ENCODE results near the gene ITPR3. TPM values are rescaled to one million over a fixed set of nuclear protein-coding genes. Genes with fewer than 3 reads are reported as not detected.

The ITPR3 gene
- total and polyA plus RNA-seq, 2 donors (not counting 3 experiments of a cell fraction or from before 2014, with no cell fraction given) = 28.8 to 52.2 TPM

DNA sequence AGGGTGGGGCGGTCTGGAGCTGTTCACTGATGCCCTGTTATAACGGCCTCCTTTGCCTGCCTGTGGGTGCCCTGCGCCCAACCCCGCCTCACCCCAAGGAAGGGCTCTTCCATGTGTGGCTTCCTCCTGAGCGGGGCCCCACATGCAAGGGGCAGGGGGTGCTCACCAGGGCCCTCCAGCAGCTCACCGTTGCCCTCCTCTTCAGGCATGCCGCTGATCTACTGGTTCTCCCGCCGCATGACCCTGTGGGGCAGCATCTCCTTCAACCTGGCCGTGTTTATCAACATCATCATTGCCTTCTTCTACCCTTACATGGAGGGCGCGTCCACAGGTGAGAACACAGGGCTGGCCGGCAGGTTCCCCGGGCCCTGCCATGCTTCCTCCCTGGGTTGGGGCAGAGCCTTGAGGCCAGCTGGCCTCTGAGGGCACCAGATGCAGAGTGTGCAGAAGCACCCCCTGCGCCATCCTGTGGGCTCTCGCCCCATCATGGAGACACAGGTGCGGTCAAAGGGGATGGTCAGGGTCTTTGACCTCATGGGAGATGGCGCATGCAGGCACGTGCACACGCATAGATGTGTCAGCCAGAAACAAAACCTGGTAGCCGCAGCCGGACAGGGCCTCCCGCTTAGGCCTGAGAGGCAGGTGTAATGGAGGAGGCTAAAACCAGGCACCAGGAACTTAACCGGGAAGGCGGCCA is 67.5 kb downstream of the ITPR3 start:
- ChIA-PET CTCF (no interaction called here), POLR2A (no interaction called here)
- Histone ChIP-seq H3K4me1 (ENCODE audit: control insufficient read depth, extremely low read depth, insufficient read depth, low read length) (peaks cover 12% of the 10 kb centered on the region), H3K9me1 (replicated peaks; ENCODE audit: control insufficient read depth, extremely low read depth, insufficient read depth, low read length) (no peaks in the 10 kb centered on the region), H3K27ac (ENCODE audit: insufficient read depth, low read depth, low read length) (no peak overlapping the region), H3K36me3 (ENCODE audit: control insufficient read depth in 2 of 2, extremely low read depth in 1 of 2, insufficient read depth in 2 of 2, low read length in 2 of 2) (peaks cover 4 to 63% of the 10 kb centered on the region in 2 experiments), H4K20me1 (replicated peaks; ENCODE audit: control insufficient read depth, extremely low read depth, insufficient read depth, low read length) (no peaks in the 10 kb centered on the region), H3K27me3 (ENCODE audit: control insufficient read depth in 2 of 2, insufficient read depth in 2 of 2, low read length in 2 of 2) (no peaks in the 10 kb centered on the region), H2AFZ (ENCODE audit: low read depth, low read length) (no peak overlapping the region), H3K4me3 (replicated peaks in 1 of 3; ENCODE audit: insufficient read depth in 1 of 3, low read depth in 1 of 3, low read length in 3 of 3) (no peak overlapping the region), H3K9ac (replicated peaks; ENCODE audit: extremely low read depth, insufficient read depth, low read length) (no peak overlapping the region), H3K4me2 (ENCODE audit: insufficient read depth, low read length) (no peak overlapping the region), H3K9me3 (replicated peaks; ENCODE audit: control insufficient read depth, insufficient read depth, low read length) (no peaks in the 10 kb centered on the region), H3K79me2 (ENCODE audit: control insufficient read depth, insufficient read depth, low read length) (no peaks in the 10 kb centered on the region)
- no TSS peak for BruUV-seq (replicated peaks)
- FAIRE-seq (no peak), DNase-seq (ENCODE audit: low read depth, low spot score) (no peak)
- intact Hi-C loops (cut with micrococcal nuclease) = no loop called here
- dilution Hi-C loops (cut with MboI; ENCODE audit: extremely low pct_ligation_motif_present, low sequenced_read_pairs) = no loop called here
- TF ChIP-seq EZH2 (IDR thresholded peaks at IDR 0.05; ENCODE audit: borderline replicate concordance, low read depth, low read length, severe bottlenecking) (no peak), GATA2 (IDR thresholded peaks at IDR 0.05; ENCODE audit: insufficient read depth, insufficient read length, low read depth, low read length) (no peak), MYC (IDR thresholded peaks at IDR 0.05; ENCODE audit: low read depth, low read length) (no peak), POLR2A (IDR thresholded peaks at IDR 0.05; ENCODE audit: low read depth, low read length) (no peak), POLR2AphosphoS5 (IDR thresholded peaks at IDR 0.05; ENCODE audit: insufficient read depth, low read depth, low read length) (no peak), JUN (IDR thresholded peaks at IDR 0.05; ENCODE audit: borderline replicate concordance, insufficient read depth, insufficient read length, low read depth) (no peak), FOS (IDR thresholded peaks at IDR 0.05; ENCODE audit: borderline replicate concordance, insufficient read depth, low read length) (no peak)
- TF ChIP-seq, protein P1, sequence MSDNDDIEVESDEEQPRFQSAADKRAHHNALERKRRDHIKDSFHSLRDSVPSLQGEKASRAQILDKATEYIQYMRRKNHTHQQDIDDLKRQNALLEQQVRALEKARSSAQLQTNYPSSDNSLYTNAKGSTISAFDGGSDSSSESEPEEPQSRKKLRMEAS (IDR thresholded peaks at IDR 0.05; ENCODE audit: insufficient read depth, insufficient read length) = no peak
- TF ChIP-seq, protein P2, sequence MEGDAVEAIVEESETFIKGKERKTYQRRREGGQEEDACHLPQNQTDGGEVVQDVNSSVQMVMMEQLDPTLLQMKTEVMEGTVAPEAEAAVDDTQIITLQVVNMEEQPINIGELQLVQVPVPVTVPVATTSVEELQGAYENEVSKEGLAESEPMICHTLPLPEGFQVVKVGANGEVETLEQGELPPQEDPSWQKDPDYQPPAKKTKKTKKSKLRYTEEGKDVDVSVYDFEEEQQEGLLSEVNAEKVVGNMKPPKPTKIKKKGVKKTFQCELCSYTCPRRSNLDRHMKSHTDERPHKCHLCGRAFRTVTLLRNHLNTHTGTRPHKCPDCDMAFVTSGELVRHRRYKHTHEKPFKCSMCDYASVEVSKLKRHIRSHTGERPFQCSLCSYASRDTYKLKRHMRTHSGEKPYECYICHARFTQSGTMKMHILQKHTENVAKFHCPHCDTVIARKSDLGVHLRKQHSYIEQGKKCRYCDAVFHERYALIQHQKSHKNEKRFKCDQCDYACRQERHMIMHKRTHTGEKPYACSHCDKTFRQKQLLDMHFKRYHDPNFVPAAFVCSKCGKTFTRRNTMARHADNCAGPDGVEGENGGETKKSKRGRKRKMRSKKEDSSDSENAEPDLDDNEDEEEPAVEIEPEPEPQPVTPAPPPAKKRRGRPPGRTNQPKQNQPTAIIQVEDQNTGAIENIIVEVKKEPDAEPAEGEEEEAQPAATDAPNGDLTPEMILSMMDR (IDR thresholded peaks at IDR 0.05; ENCODE audit: extremely low read depth in 1 of 2, insufficient read depth in 1 of 2, low read depth in 1 of 2, low read length in 2 of 2) = no peak

All from endothelial cell of umbilical vein (primary cell).